Cerebellar nuclear complex (tissue), 1 donor: ENCODE data around the gene GPR173.

Source experiments
- DNase-seq, 2 experiments: peaks; one replicate each; lab custom pipeline; 2025; lab: John Stamatoyannopoulos, UW

GPR173 gene

DNA sequence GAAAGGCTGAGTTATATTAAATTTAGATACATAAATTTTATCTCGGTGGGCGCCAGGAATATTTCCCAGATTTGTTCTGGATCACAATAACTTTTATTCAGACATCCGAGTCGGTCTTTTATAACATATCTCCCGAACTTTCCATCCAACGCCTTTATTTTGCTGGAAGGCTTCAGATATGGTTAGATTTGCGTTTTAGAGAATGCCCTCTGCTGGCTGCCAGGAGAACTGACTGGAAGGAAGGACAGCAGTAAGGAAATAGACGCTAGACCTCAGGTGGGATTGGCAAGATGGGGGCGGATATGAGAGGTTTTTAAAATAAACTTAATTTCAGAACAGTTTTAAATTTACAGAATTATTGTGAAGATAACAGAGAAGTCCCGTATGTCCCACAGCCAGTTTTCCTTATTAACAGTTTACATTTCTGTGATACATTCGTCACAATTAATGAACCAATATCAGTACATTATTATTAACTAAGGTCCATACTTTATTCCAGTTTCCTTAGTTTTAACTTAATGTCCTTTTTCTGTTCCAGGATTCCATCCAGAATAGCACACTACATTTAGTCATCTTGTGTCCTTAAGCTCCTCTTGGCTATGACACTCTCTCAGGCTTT, 40.7 kb downstream of the GPR173 start:
- peak in 1 of 2 experiments; percentile 35 for DNase-seq

DNA sequence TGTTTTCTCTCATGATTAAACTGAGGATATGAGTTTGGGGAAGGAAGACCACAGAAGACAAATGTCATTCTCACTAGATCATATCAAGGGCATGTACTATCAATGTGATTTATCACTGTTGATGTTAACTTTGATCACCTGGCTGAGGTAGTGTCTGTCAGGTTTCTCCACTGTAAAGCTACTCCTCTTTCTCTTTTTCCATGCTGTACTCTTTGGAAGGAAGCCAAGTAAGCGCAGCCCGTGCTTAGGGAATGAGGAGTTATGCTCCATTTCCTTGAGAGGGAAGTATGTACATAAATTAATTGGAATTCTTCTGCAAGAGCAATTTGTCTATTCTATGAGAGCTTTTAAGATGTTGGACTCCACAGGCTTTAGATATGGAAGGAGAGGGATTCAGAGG, 41.3 kb downstream of the GPR173 start:
- no peak for DNase-seq

DNA sequence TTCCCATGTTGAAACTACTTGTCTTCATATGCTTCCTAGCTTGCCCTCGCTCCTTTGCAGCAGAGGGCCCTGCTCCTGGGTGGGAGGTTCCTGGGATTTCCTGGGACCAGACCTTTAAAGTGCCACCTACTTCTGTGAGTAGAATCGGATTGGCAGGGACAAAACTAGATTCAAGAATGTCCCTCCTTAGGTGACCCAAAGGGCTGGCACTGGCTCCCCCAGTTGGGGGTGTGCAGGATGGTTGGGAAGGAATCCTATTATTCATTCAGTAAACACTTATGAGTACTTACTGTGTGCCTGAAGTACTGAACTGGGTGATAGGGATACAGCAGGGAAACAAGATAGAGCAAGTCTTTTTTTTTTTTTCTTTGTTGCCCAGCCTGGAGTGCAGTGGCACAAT, 42.8 kb downstream of the GPR173 start:
- DNase-seq, result no peak

DNA sequence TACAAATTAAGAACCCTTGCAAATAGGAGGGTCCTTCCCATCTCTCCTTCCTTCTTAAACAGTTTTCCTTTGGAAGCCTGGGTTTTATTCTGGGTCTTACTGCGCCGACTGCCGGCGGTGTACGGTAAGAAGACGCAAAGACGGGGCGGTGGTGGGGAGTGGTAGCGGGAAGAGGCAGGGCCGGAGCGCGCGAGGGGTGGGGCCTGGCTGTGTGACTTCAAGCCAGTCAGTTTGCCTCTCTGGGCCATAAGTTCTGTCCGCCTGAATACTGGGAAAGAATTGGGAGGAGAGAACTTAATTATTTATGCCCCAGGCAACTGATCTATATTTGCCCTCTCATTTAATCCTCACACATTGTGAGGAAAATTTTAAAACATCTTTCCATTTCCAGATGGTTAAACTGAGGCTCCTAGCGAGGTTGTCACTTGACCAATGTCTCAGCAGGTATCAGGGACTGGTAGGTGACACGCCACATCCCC, 44.6 kb downstream of the GPR173 start:
- no peak for DNase-seq

DNA sequence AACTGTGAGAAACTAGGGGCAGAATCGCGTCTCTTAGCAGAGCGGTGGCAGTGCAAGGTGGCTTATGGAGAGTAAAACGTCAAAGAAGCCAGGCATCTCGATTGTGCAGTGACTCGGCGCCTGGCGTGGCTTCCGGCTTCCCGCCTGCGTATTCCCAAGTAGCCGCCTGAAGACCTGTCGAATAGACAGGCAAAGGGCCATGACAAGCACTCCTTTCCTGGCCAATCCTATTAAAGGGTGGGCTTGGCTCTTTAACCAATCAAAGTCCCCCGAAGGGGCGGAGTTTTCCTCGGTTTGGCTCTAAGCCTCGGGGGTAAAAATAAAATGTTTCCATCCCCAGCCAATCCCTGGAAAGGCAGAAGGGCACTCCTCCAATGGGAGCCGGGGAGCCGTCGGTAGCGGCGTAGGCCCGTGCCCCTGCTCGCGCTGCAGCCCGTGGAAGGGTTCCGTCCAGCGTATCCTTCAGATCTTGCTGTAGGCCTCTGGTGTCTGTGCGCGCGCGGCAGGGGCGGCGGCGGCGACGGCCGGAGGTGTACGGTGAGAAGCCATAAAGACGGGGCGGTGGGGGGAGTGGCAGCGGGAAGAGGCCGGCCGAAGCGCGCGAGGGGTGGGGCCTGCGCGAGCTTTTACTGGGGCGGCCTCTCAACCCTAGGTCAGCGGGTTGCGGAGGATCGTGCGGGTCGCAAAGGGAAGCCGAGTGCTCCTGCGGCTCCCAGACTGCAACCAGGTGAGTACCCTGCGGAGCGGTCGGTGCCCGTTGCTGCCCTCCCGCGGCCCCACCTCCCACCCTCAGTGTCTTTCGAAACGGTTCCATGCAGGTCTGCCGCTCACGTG, 45.4 kb downstream of the GPR173 start, which contains the start of gene KANTR:
Gene KANTR, plus strand, starts transcription at position 395 of the 834 bp plus-strand sequence. CDS start 30,131 bp downstream, outside the sequence.
- DNase-seq, result peak; percentile 85 to 91

DNA sequence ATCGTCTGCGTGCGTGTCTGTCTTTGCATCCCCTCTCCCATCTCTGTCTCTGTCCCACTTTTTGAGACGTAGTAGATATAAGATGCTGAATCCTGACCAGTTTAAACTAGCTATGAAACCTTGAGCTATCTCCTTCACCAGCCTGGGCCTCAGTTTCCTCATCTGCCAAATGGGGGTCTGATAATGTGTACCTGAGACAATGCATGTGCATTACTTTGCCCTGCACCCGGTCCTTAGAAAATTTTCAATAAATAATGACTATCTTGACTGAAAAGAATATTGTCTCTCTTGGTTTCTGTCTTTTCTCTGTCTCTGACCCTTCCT, 46.0 kb downstream of the GPR173 start:
- DNase-seq, result no peak

DNA sequence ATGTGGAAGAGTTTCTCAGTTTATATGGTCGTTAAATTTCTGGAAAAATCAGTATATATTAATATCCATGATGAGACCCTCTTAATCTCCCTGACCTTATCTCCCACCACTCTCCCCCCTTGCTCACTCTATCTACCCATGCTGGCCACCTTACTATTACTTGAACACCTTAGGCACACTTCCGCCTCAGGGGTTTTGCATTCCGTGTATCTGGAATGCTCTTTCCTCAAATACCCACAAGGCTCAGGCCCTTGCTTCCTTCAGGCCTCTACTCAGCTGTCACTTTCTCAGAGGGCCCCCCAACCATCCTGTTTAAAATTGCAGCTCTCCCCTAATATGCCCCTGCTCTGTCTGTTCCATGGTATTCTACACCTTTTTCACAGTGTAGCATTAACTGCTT, 47.2 kb downstream of the GPR173 start:
- DNase-seq, result no peak

DNA sequence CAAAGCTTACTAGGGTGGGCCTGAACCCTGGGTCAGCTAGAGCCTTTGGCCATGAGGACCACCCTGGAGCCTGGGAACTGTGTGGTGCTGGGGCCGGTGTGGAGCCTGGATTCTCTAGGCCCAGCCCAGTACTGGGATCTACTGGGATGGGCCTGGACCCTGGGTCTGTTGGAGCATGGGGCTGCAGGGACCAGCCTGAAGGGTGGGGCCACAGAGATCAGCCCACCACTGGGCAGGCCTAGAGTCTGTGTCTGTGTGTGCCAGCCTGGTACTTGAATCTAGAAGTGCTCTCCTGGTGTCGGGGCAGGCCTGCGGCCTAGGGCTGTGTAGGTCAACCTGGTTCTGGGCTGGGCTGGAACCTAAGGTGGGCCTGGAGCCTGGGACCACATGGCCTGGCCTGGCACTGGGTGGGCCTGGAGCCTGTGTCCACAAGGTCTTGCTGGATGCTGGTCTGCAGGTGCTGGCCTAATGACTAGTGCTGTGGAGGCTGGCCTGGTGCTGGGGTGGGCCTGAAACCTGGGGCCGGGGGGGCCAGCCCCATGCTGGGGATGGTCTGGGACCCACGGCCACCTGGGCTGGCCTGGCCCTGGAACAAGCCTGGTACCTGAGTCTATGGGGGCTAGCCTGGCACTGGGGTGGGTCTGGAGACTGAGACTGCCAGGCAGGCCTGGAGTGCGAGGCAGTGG, 66.4 kb downstream of the GPR173 start:
- no peak for DNase-seq

DNA sequence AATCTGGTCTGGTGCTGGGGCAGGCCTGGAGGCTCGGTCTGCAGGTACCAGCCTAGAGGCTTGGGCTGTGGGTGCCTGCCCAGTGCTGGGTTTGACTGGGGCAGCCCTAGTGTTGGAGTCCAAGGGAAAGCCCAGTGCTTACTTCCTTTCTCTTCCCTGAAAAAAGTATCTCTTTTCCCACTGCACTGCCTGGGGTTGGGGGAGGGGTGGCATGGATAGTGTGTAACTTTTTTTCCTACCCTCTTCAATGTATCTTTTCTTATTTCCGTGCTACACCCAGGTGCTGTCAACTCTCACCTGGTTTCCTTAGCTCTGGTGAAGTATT, 66.9 kb downstream of the GPR173 start:
- no peak for DNase-seq

DNA sequence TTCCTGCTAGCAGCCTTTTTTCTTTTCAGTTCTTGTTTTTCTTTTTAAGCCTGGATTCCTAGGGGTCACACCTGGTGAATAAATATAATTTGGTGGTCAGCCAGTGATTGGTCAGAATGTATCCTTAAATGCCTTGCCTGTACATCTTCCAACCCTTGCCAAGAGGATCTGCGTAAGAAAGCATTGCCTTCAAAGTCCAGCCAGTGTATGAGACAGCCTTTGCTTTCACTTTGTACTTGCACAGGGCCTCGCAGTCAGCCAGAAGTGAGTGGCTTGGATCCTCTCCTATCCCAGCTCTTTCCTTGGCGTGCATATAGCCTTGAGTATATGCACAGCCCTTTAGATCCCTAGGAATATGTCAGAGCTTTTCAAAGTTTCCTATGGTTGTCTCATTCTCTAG, 67.5 kb downstream of the GPR173 start:
- DNase-seq, result no peak

DNA sequence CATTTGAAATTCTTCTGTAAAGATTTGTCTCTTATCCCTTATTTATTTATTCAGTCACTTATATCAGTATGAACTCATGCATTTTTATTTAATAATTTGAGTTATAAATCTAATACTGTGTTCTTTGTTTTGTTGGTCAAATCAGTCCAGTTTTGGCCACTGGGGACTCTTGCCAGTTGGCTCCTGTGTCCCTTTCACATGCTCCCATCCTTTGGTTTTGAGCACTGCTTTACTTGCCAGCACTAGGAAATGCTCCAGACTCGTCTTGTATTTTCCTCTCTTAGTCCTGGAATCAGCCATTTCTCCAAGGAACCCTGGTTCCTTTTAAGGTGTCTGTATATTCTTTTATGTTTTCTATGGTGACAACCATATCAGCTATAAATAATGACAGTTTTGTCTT, 73.4 kb downstream of the GPR173 start:
- peak in 1 of 2 experiments; percentile 0 for DNase-seq

DNA sequence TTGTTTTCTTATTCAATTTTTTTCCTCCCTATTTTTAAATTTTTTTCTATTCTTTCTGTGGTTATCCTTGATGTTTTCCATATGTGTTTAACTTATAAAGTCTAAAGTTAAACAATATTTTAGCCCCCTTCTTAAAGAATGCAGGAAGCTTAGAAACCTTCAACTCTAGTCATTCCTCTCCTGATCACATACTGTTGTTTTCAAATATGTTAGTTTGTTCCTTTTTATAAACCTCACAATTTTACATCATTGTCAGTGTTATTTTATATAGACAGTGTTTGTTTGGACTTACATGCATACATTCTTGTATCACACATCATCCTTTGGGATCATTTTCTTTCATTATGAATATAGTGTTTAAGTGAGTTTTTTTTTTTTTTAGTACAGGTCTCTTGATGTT, 76.9 kb downstream of the GPR173 start:
- DNase-seq, result no peak

DNA sequence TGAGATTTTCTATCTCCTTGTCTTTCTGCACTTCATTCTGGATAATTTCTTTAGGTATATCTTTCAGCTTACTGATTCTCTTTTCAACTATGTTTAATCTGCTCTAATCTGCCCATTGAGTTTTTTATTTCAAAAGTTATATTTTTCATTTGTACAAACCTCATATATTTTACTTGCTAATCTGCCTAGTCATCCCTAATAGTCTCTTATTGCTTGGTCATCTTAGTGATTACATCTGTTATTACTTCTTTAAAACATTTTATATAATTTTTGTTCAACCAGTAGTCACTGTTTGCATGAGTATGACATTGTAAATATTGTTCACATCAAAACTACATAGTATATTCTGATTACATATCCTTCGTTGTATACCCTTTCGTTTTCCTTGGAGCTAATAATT, 77.8 kb downstream of the GPR173 start:
- no peak for DNase-seq

DNA sequence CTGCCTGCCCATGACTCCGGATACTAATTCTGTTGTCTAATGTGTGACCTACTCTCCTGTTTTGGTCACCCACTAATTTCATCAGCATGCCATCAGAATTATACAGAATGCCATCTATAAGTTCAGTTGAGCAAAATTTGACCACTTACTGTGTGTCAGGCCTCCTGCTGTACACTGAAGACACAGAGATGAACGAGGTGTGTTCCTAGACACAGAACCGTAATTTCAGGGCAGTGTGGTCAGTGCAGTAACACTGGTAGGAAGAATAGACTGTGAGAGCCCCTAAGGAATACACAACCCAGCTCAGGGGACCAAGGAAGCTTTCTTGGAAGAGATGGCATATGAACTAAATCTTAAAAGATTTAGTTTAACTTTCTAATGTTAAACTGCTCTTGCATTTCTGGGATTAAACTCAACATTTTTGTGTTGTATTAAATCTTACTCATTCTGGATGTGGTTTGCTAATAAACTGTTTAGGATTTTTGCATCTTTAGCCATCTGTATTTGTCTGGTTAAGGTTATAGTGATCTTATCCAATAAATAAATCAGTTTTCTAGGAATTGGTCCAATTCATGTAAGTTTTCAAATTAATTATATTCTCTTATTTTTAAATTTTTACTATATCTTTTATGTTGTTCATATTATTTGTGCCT, 79.6 kb downstream of the GPR173 start:
- DNase-seq, result no peak
